ENCODE results near the gene AMOTL2.

The AMOTL2 gene

GRCh38 chr3:134330883-134331810, 43.1 kb downstream of the AMOTL2 start:
- Histone ChIP-seq H3K4me3 (ENCODE audit: low read depth, low read length) (no peak overlapping the region), H3K9me3 (ENCODE audit: control insufficient read depth, low read length) (no peaks in the 10 kb centered on the region), H3K36me3 (ENCODE audit: control insufficient read depth, insufficient read depth, low read length) (no peaks in the 10 kb centered on the region), H3K9ac (no peak overlapping the region), H3K27me3 (ENCODE audit: control insufficient read depth, insufficient read depth, low read length) (no peaks in the 10 kb centered on the region), H2AFZ (no peak overlapping the region), H3K79me2 (no peaks in the 10 kb centered on the region), H3K4me2 (ENCODE audit: low read length) (no peak overlapping the region), H3K27ac (no peak overlapping the region), H3K4me1 (no peaks in the 10 kb centered on the region)
- TF ChIP-seq CTCF (IDR thresholded peaks at IDR 0.05) = no peak

GRCh38 chr3:134328846-134329245, 45.4 kb downstream of the AMOTL2 start:
- H3K9me3 ChIP-seq (ENCODE audit: control insufficient read depth, low read length) = no peaks in the 10 kb centered on the region
- H3K27ac ChIP-seq = no peak overlapping the region
- no peak overlapping the region for H2AFZ ChIP-seq
- no peak for TF ChIP-seq CTCF (IDR thresholded peaks at IDR 0.05)
- H3K79me2 ChIP-seq = no peaks in the 10 kb centered on the region
- H3K4me3 ChIP-seq (ENCODE audit: low read depth, low read length) = no peak overlapping the region
- no peaks in the 10 kb centered on the region for H3K27me3 ChIP-seq (ENCODE audit: control insufficient read depth, insufficient read depth, low read length)
- H3K4me2 ChIP-seq (ENCODE audit: low read length) = no peak overlapping the region
- no peak overlapping the region for H3K9ac ChIP-seq
- no peaks in the 10 kb centered on the region for H3K4me1 ChIP-seq
- H3K36me3 ChIP-seq (ENCODE audit: control insufficient read depth, insufficient read depth, low read length) = no peaks in the 10 kb centered on the region

GRCh38 chr3:134328147-134328591, 46.1 kb downstream of the AMOTL2 start:
- no peak overlapping the region for H3K27ac ChIP-seq
- no peaks in the 10 kb centered on the region for H3K79me2 ChIP-seq
- H3K9ac ChIP-seq = no peak overlapping the region
- no peak overlapping the region for H3K4me3 ChIP-seq (ENCODE audit: low read depth, low read length)
- H3K4me2 ChIP-seq (ENCODE audit: low read length) = no peak overlapping the region
- H2AFZ ChIP-seq = no peak overlapping the region
- no peaks in the 10 kb centered on the region for H3K4me1 ChIP-seq
- no peak for TF ChIP-seq CTCF (IDR thresholded peaks at IDR 0.05)
- no peaks in the 10 kb centered on the region for H3K27me3 ChIP-seq (ENCODE audit: control insufficient read depth, insufficient read depth, low read length)
- no peaks in the 10 kb centered on the region for H3K9me3 ChIP-seq (ENCODE audit: control insufficient read depth, low read length)
- H3K36me3 ChIP-seq (ENCODE audit: control insufficient read depth, insufficient read depth, low read length) = no peaks in the 10 kb centered on the region

- H3K4me2 ChIP-seq (ENCODE audit: low read length) = no peak overlapping the region
- H3K27ac ChIP-seq = no peak overlapping the region
- no peaks in the 10 kb centered on the region for H3K9me3 ChIP-seq (ENCODE audit: control insufficient read depth, low read length)
- H2AFZ ChIP-seq = no peak overlapping the region
- no peaks in the 10 kb centered on the region for H3K4me1 ChIP-seq
- H3K79me2 ChIP-seq = no peaks in the 10 kb centered on the region
- TF ChIP-seq CTCF (IDR thresholded peaks at IDR 0.05) = no peak
- no peaks in the 10 kb centered on the region for H3K27me3 ChIP-seq (ENCODE audit: control insufficient read depth, insufficient read depth, low read length)
- no peaks in the 10 kb centered on the region for H3K36me3 ChIP-seq (ENCODE audit: control insufficient read depth, insufficient read depth, low read length)
- no peak overlapping the region for H3K9ac ChIP-seq
- no peak overlapping the region for H3K4me3 ChIP-seq (ENCODE audit: low read depth, low read length)
These were observed 46.7 kb downstream of the AMOTL2 start for GRCh38 chr3:134327594-134327975.
